HG03025 (cell line): Measurements from ENCODE around the gene MAP2K5.

Experiments
- ATAC-seq: cut with Tn5 transposase; IDR thresholded peaks from one replicate; pipeline ENCODE4 v1.9.1; 2021; ENCODE audit warnings: mild to moderate bottlenecking, moderate library complexity; ENCODE audit not compliant: unreplicated experiment, low FRiP score

MAP2K5 gene

DNA sequence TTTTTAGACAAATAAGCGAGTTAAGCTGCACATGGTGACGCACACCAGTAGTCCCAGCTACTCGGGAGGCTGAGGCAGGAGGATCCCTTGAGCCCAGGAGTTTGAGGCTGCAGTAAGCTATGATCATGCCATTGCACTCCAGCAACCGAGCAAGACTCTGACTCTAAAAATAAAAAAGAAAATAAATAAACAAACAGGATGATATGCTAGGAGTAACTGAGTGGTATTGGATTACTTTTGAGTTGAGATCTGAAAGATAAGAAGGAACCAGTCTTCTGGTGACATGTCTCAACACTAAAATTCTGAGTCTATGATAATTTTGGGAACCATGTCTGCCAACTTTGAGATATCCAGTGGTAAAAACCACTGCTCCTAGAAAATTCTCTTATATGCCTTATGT lies 173.7 kb downstream of the MAP2K5 start:
- ATAC-seq = no peak

DNA sequence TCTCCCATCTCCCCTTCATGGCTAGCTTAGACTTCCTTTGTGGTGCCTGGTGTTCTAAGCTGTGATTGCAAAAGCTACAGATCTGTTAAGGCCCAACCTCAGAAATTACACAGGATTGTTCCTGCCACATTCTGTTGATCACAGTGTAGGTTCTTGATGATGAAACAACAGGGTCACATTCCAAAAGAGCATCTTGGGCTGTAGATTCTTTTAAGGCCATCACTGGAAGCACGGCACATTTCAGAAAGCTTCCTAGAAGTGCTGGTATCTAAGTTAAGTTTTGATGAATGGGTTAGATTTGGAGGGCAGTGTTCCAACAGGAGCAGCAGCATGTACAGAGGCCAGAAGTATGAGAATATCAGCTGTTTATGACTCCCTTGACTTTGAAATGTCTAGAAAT lies 175.3 kb downstream of the MAP2K5 start:
- no peak for ATAC-seq

DNA sequence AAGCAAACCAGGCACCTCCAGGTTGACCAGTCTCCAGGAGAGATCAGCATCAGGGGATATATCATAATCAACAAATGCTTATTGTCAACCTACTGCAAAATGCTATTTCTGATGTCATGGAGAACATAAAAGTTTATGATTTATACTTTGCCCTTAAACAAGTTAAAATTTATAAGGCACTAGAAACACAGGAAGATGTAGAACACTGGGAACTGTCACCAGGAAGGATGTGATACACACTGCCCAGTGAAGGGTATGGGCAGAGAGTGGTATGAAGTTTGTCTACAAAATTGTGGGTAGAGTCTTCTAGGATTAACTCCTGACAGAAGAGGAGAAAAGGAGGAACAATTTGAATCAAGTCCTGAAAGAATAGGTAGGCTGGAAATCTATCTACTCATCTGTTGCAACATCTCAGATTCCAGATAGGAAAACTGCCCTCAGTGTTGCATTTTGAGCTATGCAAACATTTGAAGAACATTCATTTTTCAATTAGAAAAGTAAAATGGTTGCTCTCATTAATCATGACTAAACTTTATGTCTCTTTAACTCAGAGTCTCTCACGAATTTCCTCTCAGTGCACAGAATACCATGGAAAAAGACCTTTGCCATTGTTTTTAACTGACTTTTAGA lies 176.9 kb downstream of the MAP2K5 start:
- ATAC-seq = no peak

DNA sequence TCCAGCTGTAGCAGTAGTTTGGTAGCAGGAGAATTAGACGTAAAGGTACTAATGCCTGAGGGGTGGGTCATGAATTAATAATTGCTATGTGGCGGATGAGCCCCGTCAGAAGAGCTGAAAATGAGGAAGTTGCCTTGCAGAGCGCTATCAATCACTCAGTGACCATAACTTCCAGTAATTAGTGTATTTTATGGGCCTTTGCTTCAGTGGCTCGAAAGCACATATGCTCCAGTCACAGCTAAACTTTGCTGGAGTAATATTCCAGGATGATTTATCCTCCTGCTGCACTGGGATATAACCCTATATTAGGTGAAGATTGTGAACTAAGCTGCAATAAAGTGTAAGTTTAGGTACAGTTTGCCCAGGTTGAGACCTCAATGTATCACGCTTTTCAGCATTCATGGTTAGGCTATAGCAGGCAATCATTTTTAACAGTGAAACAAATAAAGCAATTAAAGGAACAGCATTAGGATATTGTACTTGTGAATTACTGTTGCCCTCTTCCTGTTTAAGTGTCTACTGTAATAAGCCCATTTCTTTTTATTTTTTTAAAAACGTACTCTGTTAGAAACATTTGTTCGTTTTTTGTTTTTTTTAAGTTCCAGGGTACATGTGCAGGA lies 178.2 kb downstream of the MAP2K5 start:
- no peak for ATAC-seq

DNA sequence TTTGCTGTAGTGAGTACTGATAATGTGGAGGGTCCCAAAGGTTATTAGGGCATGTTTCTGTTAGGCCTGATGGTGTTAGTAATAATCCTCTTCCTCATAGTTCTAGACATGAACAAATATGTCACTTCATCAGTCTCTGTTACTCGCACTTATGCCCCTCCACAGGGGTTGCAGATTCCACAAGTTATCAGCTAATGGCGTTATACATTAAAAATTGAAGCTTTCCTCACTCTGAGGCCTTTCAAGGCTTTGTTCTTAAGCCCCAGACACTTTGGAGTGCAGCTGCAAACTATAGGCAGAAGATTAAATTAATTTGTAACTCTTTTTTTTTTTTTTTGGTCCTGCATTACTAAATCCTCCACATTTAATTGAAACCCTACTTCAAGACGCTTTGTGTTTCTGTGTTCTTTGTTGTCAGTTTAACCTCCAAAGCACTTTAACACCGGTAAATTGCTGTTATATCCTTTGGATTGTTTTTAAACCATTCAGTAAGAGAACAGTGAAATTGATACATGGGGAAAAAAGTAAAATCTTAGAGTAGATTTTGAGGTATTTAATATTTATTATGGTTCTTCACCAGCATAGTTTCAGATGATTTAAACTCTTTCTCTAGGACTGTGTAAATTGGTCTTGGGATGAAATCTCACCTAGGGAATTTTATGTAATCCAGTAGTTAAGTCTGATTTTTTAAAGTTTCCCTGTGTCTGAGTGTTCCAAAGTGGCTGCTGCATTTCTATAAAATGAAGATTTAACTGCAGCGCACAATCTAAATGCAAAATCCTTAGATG lies 179.7 kb downstream of the MAP2K5 start:
- ATAC-seq = no peak

DNA sequence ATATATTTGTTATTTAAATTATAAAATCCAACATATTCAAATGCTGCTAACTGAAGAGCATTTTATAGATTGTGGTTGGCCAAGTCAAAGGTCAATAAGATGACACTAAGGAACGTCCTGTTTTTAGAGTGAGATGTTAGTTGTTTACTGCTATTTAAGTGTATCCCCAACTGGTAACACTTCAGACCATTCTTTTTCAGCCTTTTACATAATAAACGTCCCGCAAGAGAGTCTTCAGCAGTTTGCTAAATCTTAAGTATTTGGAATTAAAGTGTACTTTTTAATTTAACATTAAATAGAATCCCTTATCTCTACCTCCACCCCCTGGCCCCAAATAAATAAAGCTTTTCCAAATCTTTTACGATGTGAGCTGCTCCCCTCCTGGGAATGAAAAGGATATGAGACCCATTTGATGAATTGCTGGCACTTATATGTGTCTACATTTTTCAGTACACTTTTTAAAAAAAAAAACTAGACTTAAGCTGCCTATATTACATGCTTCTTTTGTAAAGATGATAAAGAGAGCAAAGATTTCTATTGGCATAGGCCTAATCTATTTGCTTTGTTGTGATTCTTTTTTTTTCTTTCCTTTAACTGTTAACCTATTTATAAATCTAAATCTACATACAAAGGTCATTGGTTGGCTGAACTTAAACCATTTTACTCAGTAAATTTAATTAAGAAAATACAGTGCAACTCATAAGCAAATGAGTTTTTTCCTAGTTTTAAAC lies 181.0 kb downstream of the MAP2K5 start:
- ATAC-seq = no peak

DNA sequence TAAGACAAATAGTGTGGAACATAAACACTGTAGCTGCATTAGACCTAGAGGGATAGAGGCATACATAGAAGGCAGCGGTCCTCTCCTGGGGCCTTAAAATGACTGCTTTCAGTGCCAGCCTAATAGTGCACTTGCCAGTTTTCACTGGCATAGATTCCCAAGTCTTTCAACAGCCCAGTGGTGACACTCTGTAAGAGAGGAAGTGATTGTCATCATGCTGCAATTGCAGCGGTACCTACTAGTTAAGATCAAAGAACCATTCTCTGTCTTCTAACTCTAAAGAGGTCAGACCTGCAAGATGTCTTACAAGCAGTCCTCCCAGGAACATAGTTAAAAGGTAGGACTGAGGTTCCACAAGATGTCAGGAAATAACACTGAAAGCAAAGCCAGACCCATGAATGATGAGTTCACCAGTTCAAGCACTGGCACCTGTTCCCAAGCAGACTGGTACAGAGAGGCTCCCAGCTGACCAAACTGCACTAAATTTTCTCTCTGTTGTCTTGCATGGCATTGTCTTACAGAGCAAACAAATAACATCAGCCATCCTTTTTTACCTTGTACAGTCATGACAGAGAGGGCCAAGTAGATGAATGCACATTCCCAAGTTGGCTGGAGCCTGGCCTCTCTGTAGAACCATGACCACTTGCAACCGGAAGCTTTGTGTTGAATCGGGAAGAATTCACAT lies 182.3 kb downstream of the MAP2K5 start:
- no peak for ATAC-seq

DNA sequence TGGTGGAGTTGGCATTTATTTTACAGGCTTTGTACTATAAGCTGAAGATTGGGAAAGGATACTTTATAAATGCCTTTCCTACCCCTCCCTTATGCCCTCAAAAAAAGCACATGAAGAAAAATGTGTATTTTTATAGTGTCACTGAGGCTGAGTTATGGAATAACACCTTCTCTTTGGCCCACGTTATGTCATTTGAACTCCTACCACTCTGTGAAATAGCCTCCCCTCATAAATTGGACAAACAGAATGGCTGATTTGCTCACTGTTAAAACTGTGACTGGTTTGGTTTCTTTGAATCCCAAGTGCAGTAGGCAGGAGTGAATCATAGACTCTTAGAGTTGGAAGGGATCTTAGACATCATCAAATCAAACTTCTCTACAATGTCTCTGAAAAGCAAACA lies 187.6 kb downstream of the MAP2K5 start:
- ATAC-seq = no peak

DNA sequence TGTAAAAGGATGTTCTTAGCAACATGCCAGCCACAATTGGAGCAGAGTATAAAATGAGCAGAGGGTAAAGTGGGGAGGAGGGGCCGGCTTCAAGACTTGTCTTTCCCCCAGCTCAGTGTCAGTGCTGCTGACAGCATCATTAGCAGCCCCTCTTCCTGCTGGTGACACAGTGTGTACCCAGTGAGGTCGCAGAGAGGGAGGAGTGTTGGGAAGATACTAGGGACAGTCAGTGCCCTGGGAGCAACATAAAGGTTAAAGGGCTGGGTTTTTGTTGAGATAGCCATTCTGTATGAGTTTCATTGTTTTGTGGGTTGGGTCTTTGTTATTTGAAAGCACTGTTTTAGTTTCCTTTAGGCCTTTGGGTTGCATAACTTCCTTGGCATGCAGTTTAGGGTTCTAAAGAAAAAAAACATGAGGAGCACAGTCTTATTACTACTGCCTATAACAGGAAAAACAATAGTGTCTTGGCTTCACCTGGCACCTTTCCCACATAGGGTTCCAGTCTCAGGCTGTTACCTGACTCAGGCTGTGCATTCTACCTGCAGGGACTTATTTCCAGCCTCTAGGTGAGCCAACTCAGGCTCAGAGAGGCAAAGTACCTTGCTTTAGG lies 188.7 kb downstream of the MAP2K5 start:
- no peak for ATAC-seq

DNA sequence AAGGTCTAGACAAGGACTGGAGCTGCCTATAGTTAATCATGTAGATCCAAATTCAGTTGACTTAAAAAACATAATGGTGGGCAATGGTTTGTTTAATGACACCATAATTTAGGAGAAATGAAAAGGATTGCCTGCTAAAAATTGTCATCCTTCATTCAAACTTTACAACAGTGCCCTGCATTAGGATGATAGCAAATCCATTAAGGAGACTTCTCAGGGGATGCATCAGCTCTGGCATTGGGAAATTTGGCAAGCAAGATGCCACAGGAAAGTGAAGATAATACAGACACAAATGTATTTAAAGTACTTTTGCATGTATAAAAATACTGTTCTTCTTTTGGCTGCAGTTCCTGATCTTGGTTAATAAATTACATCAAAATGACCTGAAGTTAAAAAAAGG lies 189.7 kb downstream of the MAP2K5 start:
- no peak for ATAC-seq

DNA sequence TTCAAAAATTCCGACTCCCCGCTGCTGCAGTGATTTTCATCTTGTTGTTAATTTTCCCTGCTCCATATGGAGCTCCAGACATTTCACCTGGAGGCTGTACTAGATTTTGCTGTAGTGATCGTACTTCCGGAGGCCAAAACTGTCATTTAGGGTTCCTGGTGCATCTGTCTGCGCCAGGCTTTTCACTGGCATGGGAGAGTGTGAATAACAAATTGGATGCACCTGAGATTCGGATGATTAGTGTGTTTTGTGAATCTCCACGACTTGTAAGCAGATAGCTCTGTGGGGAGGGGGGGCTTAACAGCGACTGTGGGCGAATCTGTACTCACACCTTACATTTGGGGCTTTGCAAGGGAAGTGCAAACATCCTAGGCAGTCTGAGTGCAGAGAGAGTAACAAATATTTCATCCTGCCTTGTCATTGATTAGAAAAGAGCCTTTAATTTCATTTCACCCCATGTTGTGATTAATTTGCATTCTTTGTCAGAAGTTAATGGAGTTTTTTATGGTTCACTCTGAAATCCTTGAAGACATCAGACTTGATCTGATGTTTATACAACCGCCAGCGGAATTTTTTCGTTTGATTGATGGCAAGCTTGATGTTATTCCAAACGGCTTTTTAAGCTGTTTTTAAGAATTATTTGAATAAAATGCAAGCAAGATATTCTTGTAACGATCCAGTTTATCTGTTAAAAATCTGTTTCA lies 190.3 kb downstream of the MAP2K5 start:
- no peak for ATAC-seq

DNA sequence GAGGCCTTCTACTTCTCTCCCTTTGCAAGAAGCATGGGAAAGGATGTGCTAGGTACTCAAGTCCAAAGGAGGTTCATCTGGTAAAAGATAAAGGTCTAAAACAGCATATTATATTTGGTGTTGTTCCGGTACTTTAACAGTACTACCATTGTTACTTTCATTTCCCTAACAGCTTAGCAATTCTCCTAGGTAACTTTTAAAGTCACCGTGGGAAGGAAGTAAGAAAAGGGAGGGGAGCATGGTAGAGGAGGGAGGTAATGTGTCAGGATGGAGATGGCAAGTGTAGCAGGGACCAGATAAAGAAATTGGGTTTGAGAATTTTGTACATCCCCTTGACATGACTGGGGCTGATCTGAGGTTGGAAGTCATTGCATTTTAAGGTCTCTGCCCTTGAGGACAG lies 193.4 kb downstream of the MAP2K5 start:
- ATAC-seq = no peak

DNA sequence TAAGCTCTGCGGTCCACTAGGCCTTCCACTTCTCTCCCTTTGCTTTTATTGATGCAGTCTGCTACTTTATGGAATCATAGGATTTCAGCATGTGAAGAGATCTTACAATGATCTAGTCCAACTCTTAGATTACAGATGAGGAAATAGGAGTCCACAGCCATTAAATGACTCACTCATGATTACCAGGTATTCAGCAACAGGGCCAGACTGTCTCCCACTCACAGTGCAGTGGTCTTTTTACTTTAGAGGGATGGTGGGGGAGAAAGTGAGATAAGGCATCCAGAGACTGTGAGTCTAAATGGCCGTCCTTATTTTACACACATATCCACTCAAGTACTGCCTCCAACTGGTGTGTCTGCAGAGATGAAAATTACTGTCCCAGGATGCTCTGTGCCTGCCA lies 194.3 kb downstream of the MAP2K5 start:
- ATAC-seq = no peak

DNA sequence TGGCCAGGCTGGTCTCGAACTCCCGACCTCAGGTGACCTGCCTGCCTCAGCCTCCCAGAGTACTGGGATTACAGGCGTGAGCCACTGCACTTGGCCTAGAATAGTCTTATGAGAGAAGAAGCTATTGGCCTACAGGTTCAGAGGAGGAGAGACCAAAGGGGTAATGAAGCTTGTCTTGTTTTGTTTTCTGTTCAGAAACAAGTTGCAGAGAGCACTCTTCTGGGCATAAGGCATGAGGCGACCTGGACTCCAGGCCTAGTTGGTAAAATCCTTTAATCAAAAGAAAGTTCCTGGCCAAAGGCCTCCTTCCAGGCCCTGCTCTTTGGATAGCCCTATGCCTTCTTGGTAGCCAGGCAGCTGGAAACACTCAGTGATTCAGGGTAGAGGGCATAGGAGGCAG lies 195.6 kb downstream of the MAP2K5 start:
- ATAC-seq = no peak

DNA sequence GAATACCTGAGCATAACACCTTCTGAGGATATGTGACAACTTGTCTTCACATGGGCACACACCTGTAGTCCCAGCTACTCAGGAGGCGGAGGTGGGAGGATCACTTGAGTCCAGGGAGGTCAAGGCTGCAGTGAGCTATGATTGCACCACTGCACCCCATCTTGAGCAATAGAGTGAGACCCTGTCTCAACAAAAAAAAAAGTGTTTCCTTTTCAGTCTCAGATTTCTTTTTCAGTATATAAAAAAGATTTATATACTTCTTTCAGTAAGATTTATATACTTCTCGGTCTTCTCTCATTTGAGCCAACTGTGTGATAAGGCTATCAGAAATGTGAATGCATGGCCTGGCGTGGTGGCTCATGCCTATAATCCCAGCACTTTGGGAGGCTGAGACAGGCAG lies 197.9 kb downstream of the MAP2K5 start:
- ATAC-seq = no peak

DNA sequence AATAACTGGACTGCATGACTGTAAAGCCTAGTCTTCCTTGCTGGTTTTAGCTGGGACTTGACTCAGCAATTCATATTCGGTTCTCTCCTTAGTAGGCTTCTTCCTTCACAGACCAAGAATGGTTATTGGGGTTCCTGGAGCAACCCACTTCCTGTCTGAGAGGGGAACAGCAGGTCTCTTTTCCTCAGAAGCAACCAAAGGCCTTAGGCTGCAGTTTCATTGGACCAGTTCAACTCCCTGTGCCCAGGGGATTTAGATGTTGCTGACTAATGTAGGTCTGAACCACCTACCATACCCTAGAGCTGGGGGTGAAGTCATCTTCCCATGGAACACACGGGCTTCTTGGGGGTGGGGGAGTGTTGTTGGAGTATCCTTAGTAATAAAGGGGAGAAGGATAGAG lies 198.8 kb downstream of the MAP2K5 start:
- ATAC-seq = no peak

DNA sequence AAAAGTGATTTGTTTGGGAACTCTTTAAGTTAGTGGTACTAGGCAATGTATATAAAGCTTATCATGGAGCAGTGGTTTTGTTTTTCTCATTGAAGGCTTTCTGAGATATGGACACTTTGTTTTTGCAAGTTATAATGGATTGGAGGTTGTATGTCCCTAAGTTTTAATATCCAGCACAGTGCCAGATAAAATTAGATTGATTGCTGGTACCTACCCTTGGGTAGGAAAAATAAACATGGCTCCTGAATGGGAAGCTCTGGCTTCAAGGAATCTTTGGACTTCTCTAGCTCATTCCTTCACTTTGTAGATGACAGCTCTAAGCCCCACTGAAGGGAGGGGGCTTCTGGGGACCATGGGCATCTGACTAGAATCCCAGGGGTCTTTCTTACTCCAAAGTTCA lies 201.1 kb downstream of the MAP2K5 start:
- ATAC-seq = no peak

DNA sequence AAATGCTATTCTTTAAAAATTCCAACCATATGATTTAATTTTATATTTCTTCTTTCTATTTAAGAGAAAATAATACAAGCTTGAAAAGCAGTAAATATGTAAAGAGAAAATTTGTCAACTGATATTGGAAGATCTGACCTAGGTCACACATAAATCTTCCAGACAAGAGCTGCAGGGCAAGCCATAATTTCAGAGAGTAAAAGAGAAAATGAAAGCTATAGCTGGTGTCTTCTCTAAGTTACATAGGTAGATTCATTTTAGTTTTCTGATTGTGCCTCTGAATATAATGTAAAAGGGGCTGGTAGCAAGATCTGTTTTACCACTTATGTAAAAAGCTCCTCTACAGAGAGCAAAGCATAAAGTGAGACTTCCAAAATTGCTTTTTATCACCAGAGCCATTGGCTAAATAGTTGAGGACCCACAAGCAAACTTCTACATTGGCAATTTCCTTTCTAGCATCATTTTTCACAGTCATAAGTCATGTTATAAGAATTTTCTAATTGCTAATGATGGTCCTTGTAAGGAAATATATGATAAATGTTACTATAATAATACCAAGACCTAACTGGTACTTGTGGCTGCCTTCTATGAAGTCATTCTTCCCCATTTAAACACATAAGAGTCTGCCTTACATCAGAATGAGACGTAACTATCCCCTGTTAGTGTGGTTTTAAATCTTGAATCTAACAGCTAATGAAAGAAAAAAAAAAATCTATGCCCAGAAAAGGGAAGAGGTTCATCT lies 202.0 kb downstream of the MAP2K5 start:
- ATAC-seq = no peak
